GM19324 (cell line): Measurements from ENCODE around the gene NECAB2.

ENCODE experiments used
- ATAC-seq: cut with Tn5 transposase; IDR thresholded peaks from one replicate; pipeline ENCODE4 v1.9.1; 2021; ENCODE audit warnings: mild to moderate bottlenecking, moderate library complexity; ENCODE audit not compliant: unreplicated experiment, low FRiP score

Gene NECAB2

DNA sequence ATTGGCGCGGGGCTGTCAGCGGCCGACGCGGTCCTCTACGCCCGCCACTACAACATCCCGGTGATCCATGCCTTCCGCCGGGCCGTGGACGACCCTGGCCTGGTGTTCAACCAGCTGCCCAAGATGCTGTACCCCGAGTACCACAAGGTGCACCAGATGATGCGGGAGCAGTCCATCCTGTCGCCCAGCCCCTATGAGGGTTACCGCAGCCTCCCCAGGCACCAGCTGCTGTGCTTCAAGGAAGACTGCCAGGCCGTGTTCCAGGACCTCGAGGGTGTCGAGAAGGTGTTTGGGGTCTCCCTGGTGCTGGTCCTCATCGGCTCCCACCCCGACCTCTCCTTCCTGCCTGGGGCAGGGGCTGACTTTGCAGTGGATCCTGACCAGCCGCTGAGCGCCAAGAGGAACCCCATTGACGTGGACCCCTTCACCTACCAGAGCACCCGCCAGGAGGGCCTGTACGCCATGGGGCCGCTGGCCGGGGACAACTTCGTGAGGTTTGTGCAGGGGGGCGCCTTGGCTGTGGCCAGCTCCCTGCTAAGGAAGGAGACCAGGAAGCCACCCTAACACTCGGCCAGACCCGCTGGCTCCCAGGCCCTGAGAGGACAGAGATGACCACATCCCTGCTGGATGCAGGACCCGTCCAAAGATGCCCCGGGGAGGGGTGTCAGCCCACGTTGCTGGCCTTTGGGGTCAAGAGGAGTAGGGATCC, 2.4 kb upstream of the NECAB2 start:
- no peak for ATAC-seq

DNA sequence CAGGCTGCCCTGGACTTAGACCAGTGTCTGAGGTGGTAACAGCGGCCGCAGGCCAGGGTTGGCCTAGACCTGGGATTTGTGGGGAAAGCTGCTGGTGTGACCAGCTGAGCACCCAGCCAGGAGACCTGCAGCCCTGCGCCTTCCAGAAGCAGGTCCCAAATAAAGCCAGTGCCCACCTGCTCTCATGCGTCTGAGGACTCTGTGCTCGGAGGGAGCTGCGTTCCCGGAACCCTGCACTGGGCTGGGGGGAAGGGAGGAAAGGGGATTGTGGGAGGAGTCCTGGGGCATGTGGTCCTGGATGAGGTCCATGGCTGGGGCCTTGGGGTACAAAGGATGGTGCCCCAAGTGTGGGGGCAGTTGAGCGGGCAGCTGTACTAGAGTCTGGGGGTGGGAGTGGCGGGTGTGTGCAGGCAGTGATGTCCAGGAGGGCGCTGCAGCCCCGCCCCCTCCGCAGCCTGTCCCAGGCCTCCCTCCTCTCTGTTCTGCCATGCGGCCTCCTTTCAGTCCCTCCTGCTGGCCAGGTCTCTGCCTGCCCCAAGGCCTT, 1.8 kb upstream of the NECAB2 start:
- ATAC-seq: no peak

GRCh38 chr16:83967091-83967490, 953 bp upstream of the NECAB2 start:
- ATAC-seq: no peak

- no peak for ATAC-seq
Observed at GRCh38 chr16:83968306-83968851, 335 bp downstream of the NECAB2 start.

DNA sequence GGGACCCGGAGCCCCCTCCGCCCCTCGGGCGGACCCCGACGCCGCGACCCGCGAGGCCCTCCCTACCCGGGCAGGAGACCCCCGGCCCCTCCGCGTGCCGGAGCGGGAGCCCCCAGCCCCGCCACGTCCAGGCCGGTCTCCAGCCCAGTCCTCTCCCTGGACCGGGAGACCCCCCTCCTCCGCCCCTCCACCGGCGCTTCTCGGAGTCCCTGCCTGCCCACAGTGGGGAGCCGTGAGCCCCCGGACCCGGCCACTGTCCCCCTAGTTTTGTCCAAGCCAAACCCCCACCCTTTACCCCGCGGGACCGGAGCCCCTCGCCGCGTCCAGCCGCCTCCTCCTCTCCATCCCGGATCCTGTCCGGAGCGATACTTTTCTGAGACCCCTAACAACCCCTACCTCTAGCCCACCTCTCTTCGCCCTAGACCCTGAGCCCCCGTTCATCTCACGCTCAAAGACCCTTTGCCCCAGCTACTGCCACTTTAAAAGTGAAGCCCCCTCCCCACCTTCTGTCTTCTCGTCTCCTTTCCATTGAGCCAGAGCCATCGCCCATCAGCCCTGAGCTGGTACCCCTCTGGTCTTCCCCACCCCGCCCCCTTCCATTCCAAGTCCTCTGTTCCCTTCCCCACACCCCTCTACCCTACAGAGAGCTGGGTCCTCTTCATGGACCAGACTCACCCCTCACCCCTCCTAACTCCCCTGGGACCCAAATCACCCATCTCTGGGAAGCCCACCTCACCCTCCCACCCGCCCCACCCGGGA, 1.0 kb downstream of the NECAB2 start:
- ATAC-seq: no peak

DNA sequence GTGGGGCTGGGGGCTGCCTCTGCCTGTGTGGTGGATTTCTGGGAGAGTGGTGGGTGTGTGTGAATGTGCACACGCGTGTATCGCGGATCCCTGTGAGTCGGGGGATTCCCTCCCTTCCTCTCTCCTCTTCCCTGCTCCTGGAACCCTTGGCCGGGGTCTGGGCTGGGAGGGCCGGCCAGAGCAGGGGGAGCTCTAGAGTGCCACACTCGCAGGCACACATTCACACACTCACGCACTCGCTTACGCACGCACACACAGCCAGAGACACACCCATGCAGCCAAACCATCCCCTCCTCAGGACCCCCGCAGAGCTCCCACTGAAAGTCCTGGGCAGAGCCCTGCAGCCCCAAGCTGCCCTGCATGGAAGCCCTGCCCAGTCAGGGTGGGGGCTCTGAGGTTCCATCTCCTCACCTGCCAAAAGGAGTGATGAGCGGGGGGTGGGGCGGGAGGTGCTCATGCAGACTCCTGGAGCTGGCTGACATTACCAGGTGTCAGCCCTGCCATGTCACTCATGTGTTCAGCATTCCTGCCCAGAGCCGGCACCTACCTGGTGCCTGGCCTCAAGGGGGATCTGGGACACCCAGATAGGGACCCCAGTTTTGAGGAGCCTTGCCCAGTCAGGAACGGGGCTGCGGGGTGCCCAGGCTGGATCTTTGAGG, 1.9 kb downstream of the NECAB2 start:
- ATAC-seq: no peak

- ATAC-seq: no peak
Observed at GRCh38 chr16:83970430-83970815, 2.4 kb downstream of the NECAB2 start.

GRCh38 chr16:83971165-83972130, 3.4 kb downstream of the NECAB2 start:
- no peak for ATAC-seq

GRCh38 chr16:83972256-83973008, 4.4 kb downstream of the NECAB2 start:
- ATAC-seq: no peak

DNA sequence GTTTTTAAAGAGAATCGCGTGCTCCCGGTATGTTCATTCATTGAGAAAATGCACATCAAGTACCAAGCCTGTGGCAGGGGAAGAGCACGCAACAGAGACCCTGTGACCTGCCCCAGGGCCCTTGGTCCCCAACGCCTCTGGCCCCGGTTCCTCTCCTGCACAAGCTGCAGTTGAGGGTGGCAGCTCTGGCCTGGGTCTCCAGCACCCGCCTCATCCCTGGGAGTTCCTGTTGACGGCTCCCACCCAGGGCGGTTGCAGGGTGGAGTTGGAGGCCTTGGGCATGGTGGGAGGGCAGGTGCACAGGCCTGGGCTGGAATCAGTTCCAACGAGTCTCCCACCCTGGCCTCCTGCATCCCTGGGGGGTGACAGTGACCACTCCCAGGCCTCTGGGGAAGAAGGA, 5.0 kb downstream of the NECAB2 start:
- ATAC-seq: no peak

DNA sequence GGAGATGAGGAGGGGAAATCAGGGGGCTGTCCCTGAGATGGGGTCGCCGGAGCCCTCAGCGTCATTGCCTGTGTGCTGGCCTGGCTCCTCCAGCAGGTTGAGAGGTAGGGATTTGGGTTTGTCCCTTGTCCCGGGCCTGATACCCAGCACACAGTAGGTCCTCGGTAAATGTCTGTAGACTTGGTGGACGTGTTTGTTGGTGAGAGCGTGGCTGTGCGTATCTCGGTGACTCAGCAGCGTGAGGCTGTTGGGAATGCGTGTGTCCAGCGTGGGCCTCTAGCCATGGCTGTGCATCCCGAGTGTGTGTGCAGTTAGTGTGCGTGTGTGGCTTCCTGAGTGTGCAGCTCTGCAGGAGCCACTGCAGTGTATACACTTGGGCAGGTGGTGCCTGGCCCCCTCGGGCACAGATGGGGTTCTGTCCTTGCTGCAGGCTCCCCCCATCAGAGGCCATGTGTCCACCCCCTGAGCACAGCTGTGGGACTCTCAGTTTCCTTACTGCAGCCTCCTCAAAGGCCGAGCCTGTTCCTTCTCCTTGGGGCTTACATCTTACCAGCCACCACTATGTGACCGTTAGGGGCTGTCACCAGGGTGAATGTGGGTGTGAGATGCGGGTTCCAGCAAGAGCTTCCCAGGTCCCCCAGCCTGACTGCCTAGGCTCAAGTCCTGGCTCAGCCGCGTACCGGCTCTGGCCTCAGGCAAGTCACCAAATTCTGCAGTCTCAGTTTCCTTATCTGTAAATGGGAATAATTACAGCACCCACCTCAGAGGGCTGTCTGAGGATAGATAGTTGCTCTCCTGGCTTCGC, 5.7 kb downstream of the NECAB2 start:
- no peak for ATAC-seq

GRCh38 chr16:83974475-83974874, 6.4 kb downstream of the NECAB2 start:
- ATAC-seq: no peak

- ATAC-seq: no peak
Observed at GRCh38 chr16:83975590-83976260, 7.7 kb downstream of the NECAB2 start.

DNA sequence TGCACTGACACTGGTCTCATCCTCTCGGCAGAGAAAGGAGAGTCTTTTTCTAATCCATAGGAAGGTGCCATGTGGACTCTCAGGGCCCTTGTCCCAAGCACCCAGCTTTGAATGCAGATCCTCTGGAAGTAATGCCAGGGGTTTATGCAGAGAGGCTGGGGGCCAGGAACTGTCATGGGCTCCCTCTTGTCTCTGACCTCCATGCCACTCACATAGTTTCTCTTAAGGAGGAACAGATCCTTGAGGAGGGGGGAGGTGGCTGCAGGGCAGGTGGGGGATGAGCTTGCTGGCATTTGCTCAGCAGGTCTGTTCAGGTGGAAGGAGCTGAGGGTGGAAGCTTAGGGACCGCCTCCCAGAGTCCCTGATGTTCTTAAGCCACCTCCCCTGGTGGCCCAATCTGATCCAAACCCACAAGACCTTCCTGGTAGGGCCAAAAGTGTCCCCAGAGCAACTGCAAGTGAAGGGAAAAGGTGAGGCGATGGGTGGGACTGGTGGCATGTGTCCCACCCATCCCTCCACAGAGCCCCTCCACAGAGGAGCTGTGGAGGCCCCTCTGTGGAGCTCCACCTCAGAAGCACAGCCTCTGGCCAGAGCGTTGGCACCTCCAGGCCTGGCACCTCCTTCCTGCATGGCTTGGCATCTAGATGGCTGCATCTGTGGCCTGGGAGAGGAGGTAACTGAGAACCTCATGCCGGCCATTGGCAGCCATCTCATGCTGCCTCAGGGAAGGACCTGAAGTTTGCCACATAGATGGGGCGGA, 9.2 kb downstream of the NECAB2 start:
- ATAC-seq: no peak

DNA sequence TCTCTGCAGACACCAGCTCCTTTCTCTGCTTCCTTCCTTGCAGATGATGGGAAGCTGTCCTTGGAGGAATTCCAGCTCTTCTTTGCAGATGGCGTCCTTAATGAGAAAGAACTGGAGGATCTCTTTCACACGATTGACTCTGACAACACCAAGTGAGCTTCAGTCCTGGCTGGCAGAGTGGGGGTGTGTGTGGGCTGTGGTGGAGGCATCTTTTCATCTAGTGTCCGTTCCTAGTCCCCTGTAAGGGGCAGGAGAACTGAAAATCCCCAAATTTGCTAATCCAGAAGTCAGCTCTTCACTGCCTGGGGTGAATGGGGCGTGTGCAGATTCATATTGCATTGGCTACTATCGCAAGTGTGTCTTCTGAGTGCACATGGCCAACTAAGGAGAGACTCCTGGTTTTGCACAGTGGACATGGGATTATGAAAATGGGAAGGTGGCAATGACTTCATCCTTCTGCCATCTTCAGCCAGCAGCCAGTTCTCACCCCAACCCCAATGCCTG, 10.4 kb downstream of the NECAB2 start:
- ATAC-seq: no peak

GRCh38 chr16:83979441-83979840, 11.4 kb downstream of the NECAB2 start:
- ATAC-seq: no peak

- no peak for ATAC-seq
Observed at GRCh38 chr16:83980794-83981193, 12.8 kb downstream of the NECAB2 start.
